SU-DHL-6 (cell line): Measurements from ENCODE around the gene IFI44.

ENCODE experiments used
- EZH2phosphoT487 ChIP-seq: fragments of 200-600 bp; sonication (generic), shearing (Covaris generic); conservative IDR thresholded peaks from 2 replicates; pipeline ENCODE4 v1.6.1; 2018; ENCODE audit warnings: mild to moderate bottlenecking, antibody characterized with exemption, low read length, moderate library complexity, mixed read lengths
- TF ChIP-seq, protein P1 (sequence below): fragments of 200-600 bp; sonication (generic); IDR thresholded peaks from one replicate; pipeline ENCODE4 v1.5.1; 2017; ENCODE audit warnings: antibody characterized with exemption, mild to moderate bottlenecking, low read length, moderate library complexity; ENCODE audit not compliant: insufficient read depth, poor library complexity, severe bottlenecking

GRCh38 chr1:78627321-78627720, 22.3 kb upstream of the IFI44 start:
- TF ChIP-seq, protein P1, sequence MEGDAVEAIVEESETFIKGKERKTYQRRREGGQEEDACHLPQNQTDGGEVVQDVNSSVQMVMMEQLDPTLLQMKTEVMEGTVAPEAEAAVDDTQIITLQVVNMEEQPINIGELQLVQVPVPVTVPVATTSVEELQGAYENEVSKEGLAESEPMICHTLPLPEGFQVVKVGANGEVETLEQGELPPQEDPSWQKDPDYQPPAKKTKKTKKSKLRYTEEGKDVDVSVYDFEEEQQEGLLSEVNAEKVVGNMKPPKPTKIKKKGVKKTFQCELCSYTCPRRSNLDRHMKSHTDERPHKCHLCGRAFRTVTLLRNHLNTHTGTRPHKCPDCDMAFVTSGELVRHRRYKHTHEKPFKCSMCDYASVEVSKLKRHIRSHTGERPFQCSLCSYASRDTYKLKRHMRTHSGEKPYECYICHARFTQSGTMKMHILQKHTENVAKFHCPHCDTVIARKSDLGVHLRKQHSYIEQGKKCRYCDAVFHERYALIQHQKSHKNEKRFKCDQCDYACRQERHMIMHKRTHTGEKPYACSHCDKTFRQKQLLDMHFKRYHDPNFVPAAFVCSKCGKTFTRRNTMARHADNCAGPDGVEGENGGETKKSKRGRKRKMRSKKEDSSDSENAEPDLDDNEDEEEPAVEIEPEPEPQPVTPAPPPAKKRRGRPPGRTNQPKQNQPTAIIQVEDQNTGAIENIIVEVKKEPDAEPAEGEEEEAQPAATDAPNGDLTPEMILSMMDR: no peak
- TF ChIP-seq EZH2phosphoT487: no peak
